H1 (cell line): ENCODE data around the gene ATR. TPM values are rescaled to one million over a fixed set of nuclear protein-coding genes. Genes with fewer than 3 reads are reported as not detected.

Source experiments
- CTCF ChIA-PET: fragments of 300-600 bp; sonication (Branson Sonifier 250); formaldehyde crosslinking; loops from one replicate; lab custom pipeline; 2021; ENCODE audit not compliant: partially characterized antibody; lab: Charles Lee
- POLR2A ChIA-PET: fragments of 300-600 bp; sonication (Branson Sonifier 250); formaldehyde crosslinking; loops from one replicate; lab custom pipeline; 2021; ENCODE audit warnings: inconsistent platforms; ENCODE audit not compliant: partially characterized antibody; lab: Charles Lee
- DNase-seq, 2 experiments: peaks; one replicate each; pipeline versions ENCODE4 v3.0.0 to v3.0.0-alpha.2; 2010 to 2022; ENCODE audit warnings: low spot score in 2 of 2, low read depth in 1 of 2, mixed read lengths in 1 of 2
- FAIRE-seq: peaks from 2 replicates; lab custom pipeline; 2011; peaks lifted over from hg19 to GRCh38; lab: Jason Lieb, UNC
- H2AFZ ChIP-seq: 2 replicates; pipeline ENCODE4 v1.8.1; 2012; ENCODE audit warnings: low read length, inconsistent platforms
- H2AK5ac ChIP-seq: 2 replicates; pipeline ENCODE4 v1.6.1; 2013; ENCODE audit warnings: low read depth, low read length
- H2BK120ac ChIP-seq: replicated peaks from 2 replicates; pipeline ENCODE3; 2013; ENCODE audit warnings: low read depth, low read length, inconsistent platforms
- H2BK12ac ChIP-seq: 2 replicates; pipeline ENCODE4 v1.6.1; 2013; ENCODE audit warnings: low read depth, low read length
- H2BK15ac ChIP-seq: 2 replicates; pipeline ENCODE4 v1.6.1; 2013; ENCODE audit warnings: low read length
- H2BK20ac ChIP-seq: 2 replicates; pipeline ENCODE4 v1.6.1; 2013; ENCODE audit warnings: low read length
- H2BK5ac ChIP-seq: 2 replicates; pipeline ENCODE4 v1.6.1; 2013; ENCODE audit warnings: low read depth, low read length
- H3K14ac ChIP-seq: 2 replicates; pipeline ENCODE4 v1.6.1; 2013; ENCODE audit warnings: inconsistent platforms; ENCODE audit not compliant: insufficient read length
- H3K18ac ChIP-seq: 2 replicates; pipeline ENCODE4 v1.6.1; 2013; ENCODE audit warnings: low read length; ENCODE audit errors: extremely low read depth
- H3K23ac ChIP-seq: 2 replicates; pipeline ENCODE4 v1.6.1; 2013; ENCODE audit warnings: inconsistent platforms; ENCODE audit not compliant: insufficient read length
- H3K23me2 ChIP-seq: 2 replicates; pipeline ENCODE4 v1.6.1; 2013; ENCODE audit warnings: low read depth, low read length
- H3K27ac ChIP-seq: 2 replicates; pipeline ENCODE4 v1.6.1; 2011; ENCODE audit warnings: low read depth, low read length, inconsistent platforms
- H3K27me3 ChIP-seq, 4 experiments: replicated peaks in 1 of 4; 1 replicate in 1 of 4; 2 replicates in 3 of 4; pipeline versions ENCODE4 v1.6.1 to v1.8.1; 2011 to 2013; ENCODE audit warnings: low read length in 3 of 4, mild to moderate bottlenecking in 3 of 4, inconsistent platforms in 2 of 4, mixed read lengths in 2 of 4, moderate library complexity in 1 of 4; ENCODE audit not compliant: control insufficient read depth in 3 of 4, insufficient read depth in 3 of 4; ENCODE audit errors: extremely low read depth in 1 of 4
- H3K36me3 ChIP-seq, 4 experiments: 2 replicates each; pipeline versions ENCODE4 v1.6.1 to v1.8.1; 2011 to 2013; ENCODE audit warnings: mild to moderate bottlenecking in 4 of 4, low read length in 3 of 4, moderate library complexity in 2 of 4, control low read depth in 1 of 4, inconsistent platforms in 1 of 4; ENCODE audit not compliant: insufficient read depth in 4 of 4, control insufficient read depth in 2 of 4
- H3K4ac ChIP-seq: replicated peaks from 2 replicates; pipeline ENCODE3; 2013; ENCODE audit warnings: low read length, low read depth, mixed read lengths, inconsistent platforms; ENCODE audit not compliant: insufficient read length
- H3K4me1 ChIP-seq, 4 experiments: replicated peaks in 1 of 4; 1 replicate in 1 of 4; 2 replicates in 3 of 4; pipeline versions ENCODE4 v1.6.1 to v1.8.1; 2011 to 2013; ENCODE audit warnings: low read length in 3 of 4, inconsistent platforms in 2 of 4, mixed read lengths in 1 of 4; ENCODE audit not compliant: insufficient read depth in 4 of 4, control insufficient read depth in 3 of 4
- H3K4me2 ChIP-seq, 2 experiments: 2 replicates each; pipeline versions ENCODE4 v1.6.1 to v1.8.1; 2011 to 2013; ENCODE audit warnings: low read depth in 2 of 2, low read length in 2 of 2, control low read depth in 1 of 2, inconsistent platforms in 1 of 2, mild to moderate bottlenecking in 1 of 2; ENCODE audit not compliant: insufficient read depth in 1 of 2
- H3K4me3 ChIP-seq, 4 experiments: fragments of 200-600, 300-600 bp in 1 of 4; sonication (generic), shearing (Covaris generic), sonication (Bioruptor Twin) in 1 of 4; 2 replicates each; pipeline versions ENCODE4 v1.5.1 to v1.8.1; 2011 to 2016; ENCODE audit warnings: low read length in 4 of 4, low read depth in 3 of 4, control low read depth in 2 of 4, inconsistent platforms in 2 of 4, mild to moderate bottlenecking in 2 of 4, mixed read lengths in 1 of 4, moderate library complexity in 1 of 4; ENCODE audit not compliant: insufficient read depth in 2 of 4; ENCODE audit errors: extremely low read depth in 1 of 4
- H3K56ac ChIP-seq: replicated peaks from 2 replicates; pipeline ENCODE3; 2013; ENCODE audit warnings: low read depth, mild to moderate bottlenecking, mixed read lengths, low read length, inconsistent platforms; ENCODE audit not compliant: insufficient read length
- H3K79me1 ChIP-seq: 2 replicates; pipeline ENCODE4 v1.6.1; 2013; ENCODE audit warnings: low read depth, low read length, control low read depth
- H3K79me2 ChIP-seq, 2 experiments: 2 replicates each; pipeline versions ENCODE4 v1.6.1 to v1.8.1; 2012 to 2013; ENCODE audit warnings: low read length in 2 of 2, mild to moderate bottlenecking in 2 of 2, inconsistent platforms in 1 of 2; ENCODE audit not compliant: insufficient read depth in 2 of 2, control insufficient read depth in 1 of 2
- H3K9ac ChIP-seq, 4 experiments: replicated peaks in 1 of 4; 1 replicate in 1 of 4; 2 replicates in 3 of 4; pipeline versions ENCODE4 v1.6.1 to v1.8.1; 2011 to 2013; ENCODE audit warnings: low read depth in 3 of 4, low read length in 3 of 4, control low read depth in 2 of 4, mild to moderate bottlenecking in 2 of 4, moderate library complexity in 2 of 4, inconsistent platforms in 1 of 4; ENCODE audit errors: extremely low read depth in 1 of 4
- H3K9me3 ChIP-seq, 2 experiments: 2 replicates each; pipeline versions ENCODE4 v1.6.1 to v1.8.1; 2012 to 2013; ENCODE audit warnings: mild to moderate bottlenecking in 2 of 2, moderate library complexity in 2 of 2, control low read depth in 1 of 2, inconsistent platforms in 1 of 2, low read depth in 1 of 2, low read length in 1 of 2, mixed read lengths in 1 of 2; ENCODE audit not compliant: insufficient read depth in 2 of 2
- H4K20me1 ChIP-seq, 2 experiments: replicated peaks in 1 of 2; 2 replicates each; pipeline versions ENCODE3 to v1.8.1; 2011 to 2013; ENCODE audit warnings: inconsistent platforms in 2 of 2, low read length in 2 of 2, mild to moderate bottlenecking in 1 of 2; ENCODE audit not compliant: insufficient read depth in 2 of 2, control insufficient read depth in 1 of 2
- H4K5ac ChIP-seq: 2 replicates; pipeline ENCODE4 v1.6.1; 2013; ENCODE audit warnings: low read length, low read depth, mixed read lengths, inconsistent platforms; ENCODE audit not compliant: insufficient read length
- H4K8ac ChIP-seq: 2 replicates; pipeline ENCODE4 v1.8.0; 2013; ENCODE audit warnings: mild to moderate bottlenecking, moderate library complexity, low read length, inconsistent platforms; ENCODE audit not compliant: insufficient read depth; ENCODE audit errors: extremely low read depth
- H4K91ac ChIP-seq: replicated peaks from 2 replicates; pipeline ENCODE3; 2013; ENCODE audit warnings: low read length, mixed read lengths, inconsistent platforms; ENCODE audit not compliant: insufficient read length
- CHD2 ChIP-seq: IDR thresholded peaks from 2 replicates; pipeline ENCODE4 v1.6.1; 2012; ENCODE audit warnings: low read length, improper control_type of control experiment
- CTBP2 ChIP-seq: IDR thresholded peaks from 2 replicates; pipeline ENCODE4 v1.7.0; 2011; ENCODE audit warnings: borderline replicate concordance, mild to moderate bottlenecking, moderate library complexity, mixed read lengths, low read length; ENCODE audit not compliant: insufficient read depth, insufficient read length
- CTCF ChIP-seq, 3 experiments: IDR thresholded peaks; 1 replicate in 2 of 3; 2 replicates in 1 of 3; pipeline versions ENCODE4 v1.5.1 to v1.6.1; 2011; ENCODE audit warnings: low read length in 3 of 3, mild to moderate bottlenecking in 3 of 3, inconsistent platforms in 2 of 3, low read depth in 1 of 3, moderate library complexity in 1 of 3; ENCODE audit not compliant: insufficient read depth in 1 of 3; ENCODE audit errors: control extremely low read depth in 1 of 3
- EGR1 ChIP-seq: IDR thresholded peaks from 2 replicates; pipeline ENCODE4 v1.6.1; 2011; ENCODE audit warnings: low read depth, low read length, borderline replicate concordance
- EP300 ChIP-seq, 2 experiments: IDR thresholded peaks; 1 replicate in 1 of 2; 2 replicates in 1 of 2; pipeline ENCODE4 v1.6.1; 2011 to 2012; ENCODE audit warnings: low read depth in 2 of 2, low read length in 2 of 2, mild to moderate bottlenecking in 2 of 2, borderline replicate concordance in 1 of 2, inconsistent platforms in 1 of 2, moderate library complexity in 1 of 2
- JUN ChIP-seq: IDR thresholded peaks from 2 replicates; pipeline ENCODE4 v1.6.1; 2011; ENCODE audit warnings: low read depth, mild to moderate bottlenecking, improper control_type of control experiment, low read length
- KDM1A ChIP-seq: fragments of 200-600, 300-600 bp; sonication (generic); IDR thresholded peaks from 2 replicates; pipeline ENCODE4 v1.7.1; 2016; ENCODE audit warnings: mild to moderate bottlenecking, low read length, borderline replicate concordance
- KDM5A ChIP-seq: fragments of 200-600 bp; IDR thresholded peaks from 2 replicates; pipeline ENCODE4 v1.7.1; 2012; ENCODE audit warnings: mild to moderate bottlenecking, low read length, inconsistent platforms, mixed read lengths
- PHF8 ChIP-seq: fragments of 200-600 bp; sonication (generic); conservative IDR thresholded peaks from 2 replicates; pipeline ENCODE4 v1.7.1; 2012; ENCODE audit warnings: low read depth, mild to moderate bottlenecking, inconsistent platforms, low read length, moderate library complexity
- POLR2A ChIP-seq, 2 experiments: IDR thresholded peaks; 1 replicate in 1 of 2; 2 replicates in 1 of 2; pipeline ENCODE4 v1.6.1; 2011; ENCODE audit warnings: low read depth in 2 of 2, low read length in 2 of 2, mild to moderate bottlenecking in 2 of 2; ENCODE audit errors: control extremely low read depth in 1 of 2
- SAP30 ChIP-seq: fragments of 300-600 bp; sonication (generic); IDR thresholded peaks from 2 replicates; pipeline ENCODE4 v1.7.1; 2012; ENCODE audit warnings: low read length, moderate library complexity, mild to moderate bottlenecking, inconsistent platforms; ENCODE audit not compliant: insufficient read depth, insufficient replicate concordance
- SP1 ChIP-seq: IDR thresholded peaks from 2 replicates; pipeline ENCODE4 v1.6.1; 2011; ENCODE audit warnings: low read depth, low read length
- WGBS, 2 experiments: shearing (Covaris generic) in 1 of 2; methylation state at CpG; one replicate each; pipeline versions ENCODE4 v1.1.6 to v1.1.7; 2013 to 2015; ENCODE audit warnings: low lambda C conversion rate in 2 of 2, mixed read lengths in 2 of 2, inconsistent platforms in 1 of 2, low coverage in 1 of 2, missing lambda C conversion rate in 1 of 2; ENCODE audit not compliant: insufficient replicate concordance in 2 of 2, insufficient coverage in 1 of 2, insufficient read length in 1 of 2; ENCODE audit errors: extremely low coverage in 1 of 2, missing lambda C conversion rate in 1 of 2; 5-methylcytosine and 5-hydroxymethylcytosine counted together
- polyA plus RNA-seq, 7 experiments: library from polyadenylated mRNA; depleted of rRNA in 3 of 7; stranded (reverse) in 5 of 7; unstranded in 2 of 7; fragments of >200 nt in 5 of 7; fragments of 200-250 nt in 2 of 7; gene quantifications; 1 replicate in 5 of 7; 2 replicates in 1 of 7; 4 replicates in 1 of 7; pipeline versions ENCODE4 v1.2.1 to v1.2.3, GENCODE V29; 2011 to 2013; ENCODE audit warnings: missing spikeins in 2 of 7, mixed read lengths in 2 of 7
- total RNA-seq: library from RNA; stranded (reverse); fragmentation: NEBNext Ultra II Directional; extraction: Animal tissue kit (Norgen Biotek cat#: 25700); gene quantifications from 2 replicates; pipeline ENCODE4 v1.2.1, GENCODE V29; 2021

Gene ATR
- total and polyA plus RNA-seq, 2 of the 8 experiments (the other 6 are each of a cell fraction or from before 2014, with no cell fraction given): 8.4 to 23.2 TPM

- 91% methylated on average over 2 of the region's 2 CpGs; no CpG with 5 or more reads in 1 of the 2 experiments for WGBS, 2 experiments
- Histone ChIP-seq H4K20me1 (no peaks in the 10 kb centered on the region), H3K36me3 (peaks cover 2 to 20% (median 9%) of the 10 kb centered on the region in 4 experiments; a peak in 4 of 8 replicates), H3K9ac (no peak overlapping the region), H3K79me2 (no peaks in the 10 kb centered on the region), H3K23ac (no peak overlapping the region), H3K56ac (no peak overlapping the region), H2AK5ac (no peak overlapping the region), H3K27me3 (no peaks in the 10 kb centered on the region), H2BK15ac (no peak overlapping the region), H3K14ac (no peak overlapping the region), H4K91ac (no peak overlapping the region), H4K5ac (no peak overlapping the region), H3K4me1 (no peaks in the 10 kb centered on the region), H2BK120ac (no peak overlapping the region), H3K18ac (no peak overlapping the region), H4K8ac (no peak overlapping the region), H3K4ac (no peak overlapping the region), H2BK20ac (no peak overlapping the region), H3K79me1 (no peaks in the 10 kb centered on the region), H3K23me2 (no peaks in the 10 kb centered on the region), H3K4me3 (no peak overlapping the region), H2AFZ (no peak overlapping the region), H3K9me3 (no peaks in the 10 kb centered on the region), H3K27ac (no peak overlapping the region), H2BK5ac (no peak overlapping the region), H3K4me2 (no peak overlapping the region), H2BK12ac (no peak overlapping the region)
- CTCF ChIA-PET: no interaction called here
- no peak for FAIRE-seq
- no peak for DNase-seq
- POLR2A ChIA-PET: no interaction called here
- TF ChIP-seq CTCF (IDR thresholded peaks at IDR 0.05; ENCODE audit: control extremely low read depth in 1 of 3, insufficient read depth in 1 of 3, low read depth in 1 of 3, low read length in 3 of 3) (no peak), EGR1 (no peak), SP1 (no peak), JUN (no peak), EP300 (IDR thresholded peaks at IDR 0.05; ENCODE audit: borderline replicate concordance in 1 of 2, low read depth in 2 of 2, low read length in 2 of 2) (no peak), SAP30 (no peak), KDM5A (no peak), PHF8 (no peak), CHD2 (no peak), KDM1A (no peak), CTBP2 (no peak), POLR2A (IDR thresholded peaks at IDR 0.05; ENCODE audit: control extremely low read depth in 1 of 2, low read depth in 2 of 2, low read length in 2 of 2) (no peak)
These were observed 86.3 kb downstream of the ATR start for GRCh38 chr3:142492184-142492583.
